K562 (cell line): ENCODE data around the gene ZKSCAN1. TPM values are rescaled to one million over a fixed set of nuclear protein-coding genes. Genes with fewer than 3 reads are reported as not detected.

Experiments
- BMI1 ChIP-seq: fragments of 150-350 bp; IDR thresholded peaks from 2 replicates; pipeline ENCODE4 v1.6.1; 2014; ENCODE audit warnings: low read length
- CBX8 ChIP-seq: fragments of 200-600 bp; sonication (generic); IDR thresholded peaks from 2 replicates; pipeline ENCODE4 v1.6.1; 2012; ENCODE audit warnings: borderline replicate concordance, mixed run types, low read depth, mild to moderate bottlenecking, moderate library complexity, mixed read lengths, low read length, control low read depth, inconsistent platforms; ENCODE audit not compliant: poor library complexity, severe bottlenecking; ENCODE audit errors: extremely low read depth
- CC2D1A ChIP-seq: fragments of 450-650 bp; IDR thresholded peaks from 2 replicates; pipeline ENCODE4 v1.6.1; 2017; ENCODE audit warnings: mild to moderate bottlenecking
- DDX20 ChIP-seq: fragments of 450-650 bp; IDR thresholded peaks from 2 replicates; pipeline ENCODE4 v1.6.1; 2016; ENCODE audit warnings: missing genetic modification characterization, low read depth, mild to moderate bottlenecking, missing compliant biosample characterization, moderate library complexity
- GABPA ChIP-seq: fragments of 200-800 bp; sonication (Bioruptor generic); conservative IDR thresholded peaks from 2 replicates; pipeline ENCODE4 v1.6.1; 2016; ENCODE audit warnings: low read depth, missing genetic modification characterization, missing compliant biosample characterization
- GATAD2B ChIP-seq: fragments of 450-650 bp; IDR thresholded peaks from 2 replicates; pipeline ENCODE4 v1.6.1; 2017; ENCODE audit warnings: mild to moderate bottlenecking, borderline replicate concordance
- HMG20A ChIP-seq: fragments of 450-650 bp; formaldehyde crosslinking; conservative IDR thresholded peaks from 2 replicates; pipeline ENCODE4 v1.4.0; 2020; ENCODE audit warnings: mild to moderate bottlenecking, mixed read lengths
- HSF4 ChIP-seq: fragments of 250-450 bp; sonication (Bioruptor Pico); IDR thresholded peaks from 2 replicates; pipeline ENCODE4 v2.1.2; 2022; ENCODE audit warnings: mild to moderate bottlenecking, moderate library complexity, borderline replicate concordance
- MBD2 ChIP-seq: sonication (generic); IDR thresholded peaks from 2 replicates; pipeline ENCODE4 v1.6.1; 2016; ENCODE audit warnings: low read depth, borderline replicate concordance
- MYC ChIP-seq, 2 experiments: fragments of 250-450 bp in 1 of 2; sonication (Bioruptor Pico) in 1 of 2; IDR thresholded peaks; 2 replicates each; pipeline versions ENCODE4 v1.5.1 to v1.6.1; 2012 to 2021; ENCODE audit warnings: low read depth in 2 of 2, borderline replicate concordance in 1 of 2, improper control_type of control experiment in 1 of 2, low read length in 1 of 2, mild to moderate bottlenecking in 1 of 2, moderate library complexity in 1 of 2
- NELFE ChIP-seq: IDR thresholded peaks from 2 replicates; pipeline ENCODE4 v1.6.1; 2011; ENCODE audit warnings: mild to moderate bottlenecking; ENCODE audit not compliant: insufficient read depth, insufficient read length
- NR2C2 ChIP-seq, 2 experiments: fragments of 200-800 bp in 1 of 2; sonication (Bioruptor generic) in 1 of 2; sonication (generic) in 1 of 2; formaldehyde crosslinking in 1 of 2; IDR thresholded peaks; 2 replicates each; pipeline versions ENCODE4 v1.6.1 to v1.8.0; 2016 to 2022; ENCODE audit warnings: mild to moderate bottlenecking in 1 of 2, missing compliant biosample characterization in 1 of 2, missing genetic modification characterization in 1 of 2, missing genetic modification reagents in 1 of 2
- PHTF2 ChIP-seq: fragments of 250-450 bp; sonication (Bioruptor Pico); IDR thresholded peaks from 2 replicates; pipeline ENCODE4 v1.5.0; 2021; ENCODE audit warnings: mild to moderate bottlenecking
- SAFB ChIP-seq: fragments of 200-400 bp; formaldehyde crosslinking; IDR thresholded peaks from 2 replicates; pipeline ENCODE4 v1.6.1; 2017; ENCODE audit warnings: low read depth, low read length, borderline replicate concordance
- TAF7 ChIP-seq: fragments of 450-650 bp; IDR thresholded peaks from 2 replicates; pipeline ENCODE4 v1.6.1; 2016; ENCODE audit warnings: missing genetic modification characterization, missing compliant biosample characterization
- TEAD4 ChIP-seq, 2 experiments: sonication (generic) in 1 of 2; formaldehyde crosslinking in 1 of 2; IDR thresholded peaks; 2 replicates each; pipeline versions ENCODE4 v1.6.1 to v1.8.0; 2012 to 2022; ENCODE audit warnings: borderline replicate concordance in 1 of 2, inconsistent platforms in 1 of 2, low read length in 1 of 2, mild to moderate bottlenecking in 1 of 2, missing genetic modification reagents in 1 of 2
- THRAP3 ChIP-seq: fragments of 450-650 bp; IDR thresholded peaks from 2 replicates; pipeline ENCODE4 v1.6.1; 2016; ENCODE audit warnings: mild to moderate bottlenecking, inconsistent platforms, borderline replicate concordance
- ZNF347 ChIP-seq: fragments of 450-650 bp; formaldehyde crosslinking; IDR thresholded peaks from 2 replicates; pipeline ENCODE4 v1.4.0; 2020; ENCODE audit warnings: low read depth, mild to moderate bottlenecking, moderate library complexity
- polyA plus RNA-seq, 8 experiments: library from polyadenylated mRNA; depleted of rRNA in 4 of 8; stranded (reverse) in 5 of 8; unstranded in 3 of 8; fragments of >200 nt; fragmentation: Nextera tagmentation in 2 of 8; fragmentation: Illumina TruSeq in 1 of 8; extraction: Ambion mirVana in 2 of 8; extraction: Trizol in 1 of 8; gene quantifications; 2 replicates each; pipeline versions ENCODE4 v1.2.1 to v1.2.3, GENCODE V29; 2011 to 2014; ENCODE audit warnings: inconsistent platforms in 1 of 8, missing spikeins in 1 of 8
- total RNA-seq, 7 experiments: library from RNA; depleted of rRNA in 6 of 7; stranded (reverse); fragments of >200 nt in 6 of 7; fragmentation: Illumina TruSeq in 2 of 7; extraction: Trizol in 2 of 7; gene quantifications; 2 replicates each; pipeline versions ENCODE4 v1.2.1 to v1.2.3, GENCODE V29; 2011 to 2021; ENCODE audit warnings: low replicate concordance in 1 of 7
- TF ChIP-seq, protein P1 (sequence below): sonication (generic); formaldehyde crosslinking; IDR thresholded peaks from 2 replicates; pipeline ENCODE4 v1.4.0; 2020; ENCODE audit warnings: mild to moderate bottlenecking, missing genetic modification reagents
- TF ChIP-seq, protein P2 (sequence below): fragments of 450-650 bp; IDR thresholded peaks from 2 replicates; pipeline ENCODE4 v1.6.1; 2016
- TF ChIP-seq, protein P3 (sequence below): fragments of 450-650 bp; formaldehyde crosslinking; IDR thresholded peaks from 2 replicates; pipeline ENCODE4 v1.4.0; 2022; ENCODE audit warnings: mild to moderate bottlenecking, moderate library complexity
- TF ChIP-seq, protein P4 (sequence below): fragments of 450-650 bp; IDR thresholded peaks from 2 replicates; pipeline ENCODE4 v1.6.1; 2016; ENCODE audit warnings: antibody characterized with exemption

ZKSCAN1 gene
- total and polyA plus RNA-seq, 9 of the 15 experiments (the other 6 are each of a cell fraction or from before 2014, with no cell fraction given): 5.3 to 43.0 (median 23.2) TPM

DNA sequence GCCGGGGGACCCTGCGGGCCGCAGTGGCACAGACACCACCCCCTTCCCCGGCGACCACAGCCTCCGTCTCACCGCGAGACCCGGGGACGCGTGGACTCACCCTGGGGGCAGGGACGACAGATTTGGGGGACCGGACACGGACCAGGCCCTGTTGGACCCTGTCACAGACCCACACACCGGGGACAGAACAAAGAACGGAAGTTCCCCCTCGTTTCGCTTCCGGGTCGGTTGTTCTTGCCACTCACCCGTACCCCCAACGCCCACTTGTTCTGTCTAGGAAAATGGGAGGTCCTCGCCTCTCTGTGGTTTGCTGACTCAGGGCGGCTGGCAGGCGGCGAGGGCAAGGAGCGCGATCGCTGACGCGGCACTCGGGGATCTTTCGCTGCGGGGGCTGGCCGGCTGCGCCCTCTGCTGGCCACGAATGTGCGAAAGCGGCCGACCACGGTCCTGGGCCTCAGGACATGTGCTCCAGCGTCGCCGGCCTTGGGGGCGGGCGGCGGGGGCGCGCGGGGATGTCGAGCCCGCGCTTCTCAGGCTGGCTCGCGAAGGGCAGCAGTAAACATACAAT, 66.2 kb downstream of the ZKSCAN1 start, which contains the start of gene ZNF3 (continued):
- no peak for TF ChIP-seq DDX20
- no peak for TF ChIP-seq HMG20A (CRISPR knock-in tag)
- TF ChIP-seq, protein P1, sequence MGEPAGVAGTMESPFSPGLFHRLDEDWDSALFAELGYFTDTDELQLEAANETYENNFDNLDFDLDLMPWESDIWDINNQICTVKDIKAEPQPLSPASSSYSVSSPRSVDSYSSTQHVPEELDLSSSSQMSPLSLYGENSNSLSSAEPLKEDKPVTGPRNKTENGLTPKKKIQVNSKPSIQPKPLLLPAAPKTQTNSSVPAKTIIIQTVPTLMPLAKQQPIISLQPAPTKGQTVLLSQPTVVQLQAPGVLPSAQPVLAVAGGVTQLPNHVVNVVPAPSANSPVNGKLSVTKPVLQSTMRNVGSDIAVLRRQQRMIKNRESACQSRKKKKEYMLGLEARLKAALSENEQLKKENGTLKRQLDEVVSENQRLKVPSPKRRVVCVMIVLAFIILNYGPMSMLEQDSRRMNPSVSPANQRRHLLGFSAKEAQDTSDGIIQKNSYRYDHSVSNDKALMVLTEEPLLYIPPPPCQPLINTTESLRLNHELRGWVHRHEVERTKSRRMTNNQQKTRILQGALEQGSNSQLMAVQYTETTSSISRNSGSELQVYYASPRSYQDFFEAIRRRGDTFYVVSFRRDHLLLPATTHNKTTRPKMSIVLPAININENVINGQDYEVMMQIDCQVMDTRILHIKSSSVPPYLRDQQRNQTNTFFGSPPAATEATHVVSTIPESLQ: peak; percentile 88
- TF ChIP-seq CBX8: no peak
- TF ChIP-seq PHTF2: no peak
- peak; percentile 61; the same call in 1 of the 2 replicates for TF ChIP-seq THRAP3
- TF ChIP-seq CC2D1A: no peak
- TF ChIP-seq, protein P2, sequence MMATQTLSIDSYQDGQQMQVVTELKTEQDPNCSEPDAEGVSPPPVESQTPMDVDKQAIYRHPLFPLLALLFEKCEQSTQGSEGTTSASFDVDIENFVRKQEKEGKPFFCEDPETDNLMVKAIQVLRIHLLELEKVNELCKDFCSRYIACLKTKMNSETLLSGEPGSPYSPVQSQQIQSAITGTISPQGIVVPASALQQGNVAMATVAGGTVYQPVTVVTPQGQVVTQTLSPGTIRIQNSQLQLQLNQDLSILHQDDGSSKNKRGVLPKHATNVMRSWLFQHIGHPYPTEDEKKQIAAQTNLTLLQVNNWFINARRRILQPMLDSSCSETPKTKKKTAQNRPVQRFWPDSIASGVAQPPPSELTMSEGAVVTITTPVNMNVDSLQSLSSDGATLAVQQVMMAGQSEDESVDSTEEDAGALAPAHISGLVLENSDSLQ: peak; percentile 97
- peak; percentile 100 for TF ChIP-seq NR2C2 (CRISPR knock-in tag; IDR thresholded peaks at IDR 0.05)
- peak; percentile 100 for TF ChIP-seq NR2C2 (tag; IDR thresholded peaks at IDR 0.05)
- no peak; the same call in none of the 2 replicates for TF ChIP-seq TEAD4 (IDR thresholded peaks at IDR 0.05; ENCODE audit: low read length)
- TF ChIP-seq TEAD4 (CRISPR knock-in tag; IDR thresholded peaks at IDR 0.05; ENCODE audit: borderline replicate concordance): no peak
- TF ChIP-seq SAFB: peak; percentile 78; the same call in 1 of the 2 replicates
- TF ChIP-seq NELFE: no peak
- TF ChIP-seq HSF4 (CRISPR knock-in tag): no peak
- peak; percentile 100 for TF ChIP-seq MYC (IDR thresholded peaks at IDR 0.05; ENCODE audit: low read depth, low read length)
- peak; percentile 80; the same call in 1 of the 2 replicates for TF ChIP-seq MYC (CRISPR knock-in tag; IDR thresholded peaks at IDR 0.05; ENCODE audit: borderline replicate concordance, low read depth)
- no peak for TF ChIP-seq ZNF347 (CRISPR knock-in tag)
- TF ChIP-seq, protein P3, sequence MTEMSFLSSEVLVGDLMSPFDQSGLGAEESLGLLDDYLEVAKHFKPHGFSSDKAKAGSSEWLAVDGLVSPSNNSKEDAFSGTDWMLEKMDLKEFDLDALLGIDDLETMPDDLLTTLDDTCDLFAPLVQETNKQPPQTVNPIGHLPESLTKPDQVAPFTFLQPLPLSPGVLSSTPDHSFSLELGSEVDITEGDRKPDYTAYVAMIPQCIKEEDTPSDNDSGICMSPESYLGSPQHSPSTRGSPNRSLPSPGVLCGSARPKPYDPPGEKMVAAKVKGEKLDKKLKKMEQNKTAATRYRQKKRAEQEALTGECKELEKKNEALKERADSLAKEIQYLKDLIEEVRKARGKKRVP (CRISPR knock-in tag): no peak
- TF ChIP-seq MBD2: peak; percentile 63; the same call in 1 of the 2 replicates
- no peak for TF ChIP-seq BMI1
- TF ChIP-seq GABPA (tag): peak; percentile 99
- TF ChIP-seq, protein P4, sequence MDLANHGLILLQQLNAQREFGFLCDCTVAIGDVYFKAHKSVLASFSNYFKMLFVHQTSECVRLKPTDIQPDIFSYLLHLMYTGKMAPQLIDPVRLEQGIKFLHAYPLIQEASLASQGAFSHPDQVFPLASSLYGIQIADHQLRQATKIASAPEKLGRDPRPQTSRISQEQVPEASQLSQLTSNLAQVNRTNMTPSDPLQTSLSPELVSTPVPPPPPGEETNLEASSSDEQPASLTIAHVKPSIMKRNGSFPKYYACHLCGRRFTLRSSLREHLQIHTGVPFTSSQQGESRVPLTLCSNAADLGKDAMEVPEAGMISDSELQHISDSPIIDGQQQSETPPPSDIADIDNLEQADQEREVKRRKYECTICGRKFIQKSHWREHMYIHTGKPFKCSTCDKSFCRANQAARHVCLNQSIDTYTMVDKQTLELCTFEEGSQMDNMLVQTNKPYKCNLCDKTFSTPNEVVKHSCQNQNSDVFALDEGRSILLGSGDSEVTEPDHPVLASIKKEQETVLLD: peak; percentile 33; the same call in 1 of the 2 replicates
- TF ChIP-seq GATAD2B: peak; percentile 73
- TF ChIP-seq TAF7 (tag): peak; percentile 82
